DMS114 treated with DMSO at 0.1 percent for 48 hours (cell line): Measurements from ENCODE around the gene AGBL1.
"Not testable (repeated sequence)": the region's sequence is repeated elsewhere in the genome, so short reads cannot be mapped to it uniquely, and the experiment has no call there.

ENCODE experiments used
- DNase-seq: peaks from one replicate; lab custom pipeline; 2025; ENCODE audit not compliant: unreplicated experiment; lab: John Stamatoyannopoulos, UW

The AGBL1 gene

DNA sequence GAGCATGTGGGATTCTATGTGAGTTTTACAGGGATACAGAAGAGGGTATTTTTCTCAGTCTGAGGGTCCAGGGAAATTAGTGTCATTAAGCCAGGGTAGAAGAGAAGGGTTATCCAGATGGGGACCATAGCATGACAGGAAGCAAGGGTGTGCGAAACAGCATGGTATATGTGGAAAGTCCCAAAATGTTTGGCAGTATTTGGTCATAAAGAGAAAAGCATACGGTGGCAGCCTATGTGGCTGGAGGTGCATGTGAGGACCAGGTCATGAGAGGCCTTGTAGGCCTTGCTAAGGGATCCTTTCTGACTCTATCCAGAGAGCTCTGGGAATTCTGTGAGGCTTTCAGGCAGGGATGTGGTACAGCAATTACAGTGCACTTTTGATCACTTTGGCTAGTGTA is 411.4 kb downstream of the AGBL1 start:
- no peak for DNase-seq

DNA sequence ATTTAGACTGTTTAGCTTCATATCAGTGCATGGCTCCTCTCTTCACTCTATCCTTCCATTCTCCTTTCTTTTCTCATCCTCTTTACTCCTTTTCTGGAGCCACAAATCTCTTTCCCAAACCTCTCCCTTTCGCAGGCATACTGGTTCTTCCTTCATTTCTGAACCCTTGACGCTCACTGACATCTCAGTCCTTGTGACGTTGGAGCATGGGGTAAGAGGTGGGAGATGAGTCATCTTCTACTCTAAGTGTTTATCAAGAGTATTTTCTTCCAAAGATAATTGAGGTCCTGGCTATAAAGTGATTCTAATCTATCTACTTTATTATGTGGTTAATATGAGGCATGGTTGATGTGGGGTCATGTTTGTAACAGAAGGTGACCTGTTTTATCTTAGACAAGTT is 414.2 kb downstream of the AGBL1 start:
- no peak for DNase-seq

DNA sequence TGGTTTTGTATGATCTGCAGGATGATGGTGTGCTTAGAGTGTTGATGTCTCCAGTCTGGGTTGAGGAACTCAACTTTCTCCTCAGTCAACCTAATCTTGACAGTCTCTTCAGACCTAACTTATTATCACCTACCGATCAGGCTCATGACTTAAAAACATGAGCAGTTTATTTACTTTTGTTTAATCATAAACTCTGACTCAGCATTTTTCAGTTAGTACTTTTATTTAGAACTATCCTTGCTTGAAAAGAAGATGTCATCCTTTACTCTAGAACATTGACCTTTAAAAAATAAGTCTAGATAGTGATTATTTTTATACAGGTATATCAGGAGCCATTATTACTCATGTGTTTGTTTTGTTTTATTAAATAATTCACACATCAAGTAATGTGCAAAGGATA is 414.8 kb downstream of the AGBL1 start:
- DNase-seq = no peak

DNA sequence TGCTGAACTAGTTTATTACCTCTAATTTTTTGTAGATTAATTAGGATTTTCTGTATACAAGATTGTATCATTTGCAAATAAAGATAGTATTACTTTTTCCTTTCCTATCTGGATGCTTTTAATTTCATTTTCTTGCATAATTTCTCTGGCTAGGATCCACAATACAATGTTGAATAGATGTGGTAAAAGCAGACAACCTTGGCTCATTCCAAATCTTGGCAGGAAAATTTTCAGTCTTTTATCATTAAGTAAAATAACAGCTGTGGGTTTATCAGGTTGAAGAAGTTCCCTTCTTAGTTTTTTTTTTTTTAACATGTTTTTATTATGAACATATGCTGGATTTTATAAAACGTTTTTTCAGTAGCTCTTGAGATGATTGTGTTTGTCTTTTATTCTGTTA is 422.6 kb downstream of the AGBL1 start:
- no peak for DNase-seq

DNA sequence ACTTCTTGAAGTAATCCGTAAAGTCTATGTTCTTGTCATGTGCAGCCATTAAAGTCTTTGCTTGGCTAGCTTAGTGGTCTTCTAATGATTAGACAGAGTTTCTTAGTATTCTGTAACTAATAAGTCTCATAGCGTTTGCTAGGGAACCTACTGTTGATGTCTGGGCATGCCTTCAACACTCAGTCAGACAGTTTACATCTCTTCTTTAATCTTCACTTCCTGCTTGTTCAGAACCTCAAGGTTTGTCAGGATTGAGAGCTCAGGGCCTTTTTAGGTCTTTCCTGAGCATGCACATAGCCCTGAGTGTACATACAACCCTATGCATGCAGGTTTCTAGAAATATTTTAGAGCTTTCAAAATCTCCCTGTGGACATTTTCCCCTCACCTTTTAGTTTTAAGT is 426.3 kb downstream of the AGBL1 start:
- DNase-seq = no peak

DNA sequence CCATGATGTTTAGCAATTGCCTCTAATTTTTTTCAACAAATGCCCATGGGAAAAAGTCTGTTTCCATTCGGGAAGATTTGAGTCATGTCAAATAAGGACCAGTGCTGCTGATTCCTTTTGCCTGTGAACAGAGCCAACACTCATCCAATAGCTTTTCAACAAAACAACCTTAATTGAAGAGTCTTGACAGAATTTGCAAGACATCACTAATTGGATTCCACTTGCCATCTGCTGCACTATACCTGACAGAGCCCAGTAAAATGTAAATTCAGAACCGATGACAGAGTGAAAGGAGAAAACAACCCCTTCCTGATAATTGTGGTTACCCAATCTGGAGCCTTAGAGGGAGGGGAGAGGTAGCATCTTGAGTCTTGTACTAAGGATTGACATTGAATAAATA is 426.7 kb downstream of the AGBL1 start:
- no peak for DNase-seq

DNA sequence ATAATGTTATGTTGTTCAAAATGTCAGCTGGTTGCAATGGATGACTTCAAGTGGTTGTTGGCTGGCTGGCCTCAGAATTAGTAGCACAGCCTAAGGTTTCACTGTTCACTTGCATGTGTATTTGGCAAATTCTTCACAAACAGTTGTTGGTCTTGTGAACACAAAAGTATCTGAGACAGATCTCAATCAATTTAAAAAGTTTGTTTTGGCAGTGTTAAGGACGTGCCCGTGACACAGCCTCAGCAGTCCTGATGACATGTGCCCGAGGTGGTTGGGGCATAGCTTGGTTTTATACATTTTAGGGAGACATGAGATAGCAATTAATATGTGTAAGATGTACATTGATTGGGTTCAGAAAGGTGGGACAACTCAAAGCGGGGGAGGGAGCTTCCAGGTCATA is 436.0 kb downstream of the AGBL1 start:
- DNase-seq = no peak

DNA sequence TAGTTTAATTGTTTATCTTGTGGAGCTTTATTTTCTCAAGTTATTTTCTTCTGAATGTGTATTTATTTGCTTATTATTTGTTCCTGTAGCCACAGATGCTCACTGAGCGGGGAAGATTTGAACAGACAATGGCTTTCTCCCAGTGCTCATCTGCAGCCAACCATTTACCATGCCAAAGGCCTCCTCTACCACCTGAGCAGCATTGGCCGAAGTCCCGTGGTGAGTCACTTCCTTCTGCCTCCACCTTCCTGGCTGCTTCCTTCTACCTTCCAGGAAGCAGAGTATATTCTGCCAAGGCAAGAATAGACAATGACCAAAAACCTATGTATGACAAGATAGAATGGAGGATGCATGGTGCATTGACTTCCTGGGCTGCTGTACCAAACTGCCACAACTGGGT is 443.1 kb downstream of the AGBL1 start:
- DNase-seq = no peak

DNA sequence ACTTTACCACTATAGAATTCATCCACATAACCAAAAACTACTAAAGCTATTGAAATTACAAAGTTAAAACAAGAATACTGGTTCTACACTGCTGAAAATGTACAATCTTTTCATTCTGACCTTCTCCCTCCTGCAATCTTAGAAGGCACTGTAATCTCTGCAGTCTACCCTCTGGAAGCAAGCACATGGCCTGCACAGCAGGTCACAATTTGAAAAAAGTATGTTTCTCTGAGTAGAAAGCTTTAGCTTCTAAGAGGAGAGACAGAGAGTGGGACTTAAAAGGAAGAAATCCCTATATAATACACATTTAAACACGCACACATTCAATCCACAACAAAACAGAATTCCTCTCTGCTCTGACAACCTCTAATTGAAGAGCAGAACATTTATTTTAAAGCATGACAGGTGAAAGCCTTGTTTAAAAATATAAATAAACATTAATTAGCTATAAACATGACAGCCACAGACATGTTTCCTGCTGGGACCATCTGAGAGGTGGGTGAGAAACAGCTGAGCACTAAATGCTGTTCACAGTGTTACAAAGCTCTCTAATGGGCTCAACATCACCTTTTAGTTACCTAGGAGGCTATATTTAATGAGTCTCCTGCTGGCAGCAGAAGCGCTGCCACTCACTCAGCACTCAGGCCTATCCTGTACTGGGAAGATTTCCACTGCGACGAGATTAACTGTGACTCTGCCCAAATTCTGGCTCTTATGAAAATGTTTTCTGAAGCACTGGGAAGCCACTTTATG is 447.4 kb downstream of the AGBL1 start:
- no peak for DNase-seq

DNA sequence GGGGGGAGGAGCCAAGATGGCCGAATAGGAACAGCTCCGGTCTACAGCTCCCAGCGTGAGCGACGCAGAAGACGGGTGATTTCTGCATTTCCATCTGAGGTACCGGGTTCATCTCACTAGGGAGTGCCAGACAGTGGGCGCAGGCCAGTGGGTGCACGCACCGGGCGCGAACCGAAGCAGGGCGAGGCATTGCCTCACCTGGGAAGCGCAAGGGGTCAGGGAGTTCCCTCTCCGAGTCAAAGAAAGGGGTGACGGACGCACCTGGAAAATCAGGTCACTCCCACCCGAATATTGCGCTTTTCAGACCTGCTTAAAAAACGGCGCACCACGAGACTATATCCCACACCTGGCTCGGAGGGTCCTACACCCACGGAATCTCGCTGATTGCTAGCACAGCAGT is 448.4 kb downstream of the AGBL1 start:
- DNase-seq = not testable (repeated sequence)

DNA sequence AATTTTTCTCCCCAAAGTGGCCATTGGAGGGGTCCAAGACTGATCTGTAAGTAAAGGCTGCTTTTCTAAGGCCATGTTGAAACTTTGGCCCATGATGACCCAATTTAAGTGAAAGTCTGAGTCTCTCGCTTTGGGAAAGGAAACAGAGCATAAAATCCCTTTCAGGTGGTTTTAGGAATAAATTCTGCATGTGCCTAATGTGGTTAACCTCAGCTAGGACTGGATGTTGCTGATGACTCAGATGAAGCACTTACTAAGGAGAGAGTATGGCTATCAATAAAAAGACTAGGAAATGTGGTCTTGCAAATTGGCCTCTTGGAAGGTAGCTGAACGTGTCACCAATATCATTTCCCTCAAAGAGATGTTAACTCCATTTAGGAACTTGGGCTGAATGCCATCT is 458.5 kb downstream of the AGBL1 start:
- no peak for DNase-seq

DNA sequence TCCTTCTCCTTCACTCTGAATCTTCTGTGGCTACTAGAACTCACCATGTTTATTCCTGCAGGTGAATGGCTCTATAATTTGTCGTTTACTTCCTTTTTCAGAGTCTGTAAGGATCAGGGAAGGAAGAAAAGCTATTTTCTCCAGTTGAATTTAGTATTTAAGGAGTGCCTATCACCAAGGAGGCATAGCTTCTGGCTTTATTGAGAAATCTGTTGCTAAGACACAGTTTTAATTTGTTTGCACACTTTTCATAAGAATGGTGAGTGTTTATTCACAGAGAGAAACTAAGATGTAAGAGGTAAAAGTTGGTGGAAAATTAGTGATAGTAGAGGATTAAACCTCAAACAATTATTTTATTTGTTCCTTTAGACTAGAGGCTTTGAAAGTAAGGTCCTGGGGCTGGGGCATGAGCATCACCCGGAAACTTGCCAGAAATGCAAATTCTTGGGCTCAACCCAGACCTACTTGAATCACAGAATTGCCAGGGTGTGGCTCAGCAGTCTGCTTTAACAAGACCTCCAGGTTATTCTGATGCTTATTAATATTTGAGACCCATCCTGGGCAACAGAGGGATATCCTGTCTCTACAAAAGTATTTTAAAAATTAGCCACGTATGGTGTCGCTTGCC is 461.3 kb downstream of the AGBL1 start:
- DNase-seq = no peak

DNA sequence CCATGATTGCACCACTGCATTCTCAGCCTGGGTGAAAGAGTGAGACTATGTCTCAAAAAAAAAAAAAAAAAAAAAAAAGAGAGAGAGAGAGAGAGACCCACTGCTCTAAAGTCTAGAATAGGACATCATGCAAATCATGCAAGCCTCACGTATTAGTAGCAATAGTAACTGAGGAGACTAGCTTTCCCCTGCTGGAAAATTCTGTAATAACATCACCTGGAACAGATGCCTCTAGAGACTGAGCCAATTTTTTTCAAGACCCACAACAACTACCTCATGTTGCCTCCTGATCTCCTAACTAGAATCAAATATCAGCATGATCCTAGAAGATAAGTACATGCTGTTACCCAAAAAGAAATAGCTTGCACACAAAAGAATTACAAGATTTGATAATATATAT is 461.9 kb downstream of the AGBL1 start:
- no peak for DNase-seq

DNA sequence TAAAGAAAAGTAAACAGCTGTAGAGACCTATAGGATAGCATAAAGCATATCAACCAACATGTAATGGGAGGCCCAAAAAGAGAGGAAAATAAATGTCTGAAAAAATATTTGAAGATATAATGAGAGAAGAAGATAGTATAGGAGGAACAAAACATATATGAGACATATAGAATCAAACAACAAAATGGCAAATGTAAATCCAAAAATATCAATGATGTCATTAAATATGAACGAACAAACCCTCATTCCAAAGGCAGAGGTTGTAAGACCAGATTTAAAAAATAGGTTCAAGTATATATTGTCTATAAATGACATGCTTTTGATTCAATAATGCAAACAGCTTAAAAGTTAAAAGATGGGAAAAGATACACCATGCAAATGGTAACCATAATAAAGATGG is 470.4 kb downstream of the AGBL1 start:
- DNase-seq = no peak

DNA sequence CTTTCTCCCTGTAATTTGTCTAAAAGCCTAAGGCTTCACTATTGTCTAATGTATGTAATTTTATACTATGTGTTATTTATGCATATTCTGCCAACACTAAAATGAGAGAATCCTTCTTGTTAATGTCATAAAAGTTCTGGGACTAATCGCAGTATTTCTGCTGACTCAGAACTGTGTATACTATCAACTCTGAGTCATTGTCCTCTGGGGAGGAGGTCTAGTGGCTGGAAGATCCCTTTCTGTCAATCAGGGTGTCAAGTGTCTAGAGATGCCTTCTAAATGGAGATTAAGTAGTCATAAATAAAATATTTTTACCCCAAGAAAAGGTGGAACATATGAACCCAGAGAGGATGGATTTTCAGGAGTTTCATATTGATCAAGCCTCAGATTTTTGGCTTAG is 473.4 kb downstream of the AGBL1 start:
- DNase-seq = no peak

DNA sequence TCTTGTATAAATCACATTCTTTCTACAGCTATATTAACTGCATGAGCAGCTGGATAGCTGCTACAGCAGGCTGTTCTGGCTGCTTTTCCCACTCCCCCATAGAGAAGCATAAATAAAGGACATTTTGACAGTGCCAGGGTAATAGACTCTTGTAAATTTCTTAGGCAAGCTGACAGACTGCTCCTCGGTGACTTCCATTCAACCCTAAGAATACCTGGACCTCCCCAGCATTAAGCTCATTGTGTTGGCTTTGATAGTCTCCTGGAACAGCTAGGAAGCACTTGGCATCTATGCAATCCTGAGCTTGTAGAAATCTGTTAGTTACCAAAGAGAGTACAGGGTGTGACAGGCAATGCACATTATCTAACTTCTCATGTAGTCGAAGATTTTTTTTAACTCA is 475.4 kb downstream of the AGBL1 start:
- no peak for DNase-seq

DNA sequence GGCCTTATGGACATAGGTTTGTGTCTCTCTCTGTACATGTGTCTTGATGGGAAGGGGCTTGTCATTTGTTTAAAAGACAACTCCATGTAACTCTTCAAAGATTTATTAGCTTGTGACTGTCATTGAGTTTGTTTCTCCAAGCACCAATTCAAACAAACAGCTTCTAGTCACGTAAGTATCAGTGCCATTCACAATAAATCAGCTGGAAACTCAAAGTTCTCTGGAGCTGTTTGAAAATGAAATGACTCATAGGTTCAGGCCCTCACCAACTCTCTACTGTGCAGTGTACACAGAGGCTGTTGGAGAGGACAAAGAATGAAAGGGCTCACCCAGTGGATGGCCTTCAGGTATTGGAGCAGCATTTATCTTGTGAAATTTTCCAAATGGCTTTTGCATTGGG is 476.3 kb downstream of the AGBL1 start:
- DNase-seq = no peak

DNA sequence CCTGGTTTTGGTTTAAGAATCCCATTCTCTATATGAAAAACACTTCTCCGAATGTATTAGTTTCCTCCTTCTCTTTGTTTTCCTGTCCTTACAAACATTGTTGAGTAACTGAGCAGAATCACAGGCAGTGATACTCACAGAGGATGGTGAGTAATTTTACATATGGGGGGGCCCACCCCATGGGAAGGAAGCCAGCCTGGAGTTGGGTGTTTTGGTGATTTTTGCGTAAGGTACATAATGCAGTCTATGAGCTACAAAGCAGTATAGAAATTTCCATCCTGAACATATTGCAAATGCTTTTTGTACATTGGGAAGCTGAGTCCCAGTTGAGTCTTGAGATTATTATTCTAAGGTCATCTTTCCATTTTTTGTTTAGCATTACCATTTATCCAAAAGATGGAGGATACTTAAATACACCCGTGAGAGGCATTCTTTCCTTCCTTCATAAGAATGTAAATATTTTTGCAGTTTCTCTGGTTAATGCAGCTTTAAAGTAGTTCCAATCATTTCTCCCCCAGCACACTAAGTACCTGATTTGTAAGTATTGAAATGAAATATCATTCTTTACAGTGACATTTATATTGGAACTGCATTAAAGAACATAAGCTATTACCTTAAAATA is 476.8 kb downstream of the AGBL1 start:
- DNase-seq = no peak

DNA sequence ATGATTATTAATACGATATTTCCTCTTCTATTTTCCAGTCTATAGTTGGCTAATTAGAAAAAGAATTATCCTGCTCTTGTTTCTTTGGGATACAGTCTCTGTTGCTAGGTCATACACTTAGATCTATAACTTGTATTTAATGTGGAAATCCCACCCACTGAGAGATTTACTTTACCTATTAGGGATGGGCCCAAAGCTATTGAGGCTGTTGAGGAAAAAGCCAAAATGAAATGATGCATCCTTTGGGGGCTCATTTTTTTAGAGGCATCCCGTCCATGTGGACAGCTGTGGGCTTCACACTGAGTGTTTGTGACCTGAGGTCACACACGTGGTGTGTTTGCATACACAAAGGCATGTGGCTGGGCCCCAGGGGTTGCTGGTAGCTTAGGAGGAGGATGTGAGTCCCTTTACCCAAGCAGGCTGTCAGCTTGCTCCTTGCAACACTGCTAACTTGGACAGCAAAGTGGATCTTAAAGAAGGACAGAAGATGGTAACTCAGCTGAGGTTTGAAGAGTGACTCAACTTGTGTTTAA is 477.4 kb downstream of the AGBL1 start:
- no peak for DNase-seq

DNA sequence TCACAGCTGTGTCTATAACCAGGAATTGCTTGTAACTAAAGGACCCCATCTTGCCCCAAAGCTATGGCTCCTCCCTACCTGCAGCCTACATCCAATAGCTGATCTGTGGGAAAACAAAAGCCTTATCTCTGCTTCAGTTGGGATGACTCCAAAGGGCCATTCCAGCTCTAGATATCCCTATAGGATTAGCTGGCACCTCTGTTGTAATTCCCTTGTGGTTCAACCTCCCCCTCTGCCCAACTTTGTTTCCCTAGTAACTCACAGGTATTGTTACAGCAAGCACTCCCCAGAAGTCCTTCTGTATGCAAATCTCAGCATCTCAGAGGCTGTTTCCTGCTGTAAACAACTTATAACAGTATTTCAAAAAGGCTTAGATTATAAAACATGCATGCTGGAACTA is 478.6 kb downstream of the AGBL1 start:
- DNase-seq = no peak

DNA sequence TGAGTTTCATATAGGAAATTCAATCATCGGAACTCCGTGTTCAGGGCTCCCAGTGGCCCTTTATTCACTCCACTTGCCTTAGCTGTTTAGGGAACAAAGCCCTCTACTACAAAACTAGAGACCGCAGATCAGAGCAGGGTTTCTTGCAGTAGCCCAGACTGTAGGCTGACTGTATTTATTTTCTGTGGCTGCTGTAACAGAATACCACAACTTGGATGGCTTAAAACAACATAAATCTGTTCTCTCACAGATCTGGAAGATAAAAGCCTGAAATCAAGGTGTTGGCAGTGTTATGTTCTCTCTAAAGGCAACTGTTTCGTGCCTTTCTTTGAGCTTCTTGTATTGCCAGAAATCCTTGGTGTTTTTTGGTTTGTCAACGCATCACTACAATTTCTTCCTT is 479.0 kb downstream of the AGBL1 start:
- no peak for DNase-seq

DNA sequence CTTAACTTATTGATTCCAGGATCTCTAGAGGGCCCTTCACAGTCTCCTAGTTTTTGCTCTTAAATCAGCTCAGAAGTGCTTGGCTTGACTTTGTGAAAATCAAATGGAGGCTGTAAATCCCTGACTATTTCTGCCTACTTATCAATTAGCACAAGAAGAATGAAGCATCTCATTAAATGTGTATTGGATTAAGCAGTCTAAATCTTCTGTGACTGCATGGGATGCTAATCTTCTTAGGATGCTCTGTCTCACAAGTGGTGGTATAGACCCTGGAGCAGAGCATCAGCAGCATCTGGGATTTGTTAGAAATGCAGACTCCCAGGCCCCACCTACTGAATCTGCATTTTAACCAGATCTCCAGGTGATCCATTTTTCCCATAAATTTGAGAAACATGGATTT is 488.7 kb downstream of the AGBL1 start:
- DNase-seq = no peak
